Activated T-helper 2 cell treated with anti-CD3 and anti-CD28 coated beads, Interferon-gamma antibody, Interleukin-2, Interleukin-4, amounts not matched to agents 10 μg/mL and 5 μg/mL and 100 μg/mL, durations not matched to agents 14 hours and 24 hours and 36 hours (primary cell): ENCODE data around the gene INHBB. TPM values are rescaled to one million over a fixed set of nuclear protein-coding genes. Genes with fewer than 3 reads are reported as not detected.

Experiments used
- DNase-seq: peaks from one replicate; pipeline ENCODE4 v3.0.0; 2021; ENCODE audit warnings: low spot score
- H3K27ac Mint-ChIP-seq: one replicate; pipeline ENCODE4 v1.8.0; 2021; ENCODE audit warnings: mixed read lengths
- H3K27me3 Mint-ChIP-seq: one replicate; pipeline ENCODE4 v1.8.0; 2021; ENCODE audit warnings: low read depth, mixed read lengths
- H3K36me3 Mint-ChIP-seq: one replicate; pipeline ENCODE4 v1.8.0; 2021; ENCODE audit warnings: low read depth, mixed read lengths
- H3K4me1 Mint-ChIP-seq: one replicate; pipeline ENCODE4 v1.8.0; 2021; ENCODE audit warnings: low read depth, mixed read lengths
- H3K4me3 Mint-ChIP-seq: one replicate; pipeline ENCODE4 v1.8.0; 2021; ENCODE audit warnings: low read depth, mild to moderate bottlenecking, moderate library complexity, mixed read lengths
- H3K9me3 Mint-ChIP-seq: one replicate; pipeline ENCODE4 v1.8.0; 2021; ENCODE audit warnings: mixed read lengths
- intact Hi-C: fragments of 100-400 bp; cut with micrococcal nuclease; formaldehyde crosslinking; loops from one replicate; pipeline ENCODE4 v1.15.1; 2023
- total RNA-seq: library from RNA; stranded (reverse); gene quantifications from 2 replicates; pipeline ENCODE4 v1.2.3, GENCODE V29; 2022

The INHBB gene
- not detected in 2 replicates for total RNA-seq

- intact Hi-C loops: loop anchor here (5.0 to 10.0 kb wide), 3 partner anchors 179 to 391 kb away; partner anchors contain the start of gene GLI2
- no peak for DNase-seq
- peaks cover 10% of the 10 kb centered on the region for H3K4me1 Mint-ChIP-seq
- no peaks in the 10 kb centered on the region for H3K36me3 Mint-ChIP-seq
- peaks cover 57% of the 10 kb centered on the region for H3K27me3 Mint-ChIP-seq
- H3K9me3 Mint-ChIP-seq: no peaks in the 10 kb centered on the region
- H3K27ac Mint-ChIP-seq: no peak within 1 kb of the TSS
- peak within 1 kb of the TSS; percentile 51 for H3K4me3 Mint-ChIP-seq
Measured at GRCh38 chr2:120346026-120346666, at the start of gene INHBB. Gene INHBB, plus strand, starts transcription at chr2:120346136. Its CDS starts 53 bp downstream, at chr2:120346189.

GRCh38 chr2:120298173-120298835, 47.6 kb upstream of the INHBB start:
- H3K9me3 Mint-ChIP-seq: no peaks in the 10 kb centered on the region
- H3K27ac Mint-ChIP-seq: no peak overlapping the region
- H3K4me3 Mint-ChIP-seq: no peak overlapping the region
- H3K36me3 Mint-ChIP-seq: peaks cover 75% of the 10 kb centered on the region
- intact Hi-C loops: no loop called here
- no peaks in the 10 kb centered on the region for H3K27me3 Mint-ChIP-seq
- peaks cover 17% of the 10 kb centered on the region for H3K4me1 Mint-ChIP-seq
- DNase-seq: no peak

GRCh38 chr2:120299004-120299403, 46.9 kb upstream of the INHBB start:
- H3K4me3 Mint-ChIP-seq: no peak overlapping the region
- no peak overlapping the region for H3K27ac Mint-ChIP-seq
- intact Hi-C loops: no loop called here
- H3K9me3 Mint-ChIP-seq: no peaks in the 10 kb centered on the region
- no peak for DNase-seq
- peaks cover 73% of the 10 kb centered on the region for H3K36me3 Mint-ChIP-seq
- H3K27me3 Mint-ChIP-seq: no peaks in the 10 kb centered on the region
- H3K4me1 Mint-ChIP-seq: peaks cover 10% of the 10 kb centered on the region

DNA sequence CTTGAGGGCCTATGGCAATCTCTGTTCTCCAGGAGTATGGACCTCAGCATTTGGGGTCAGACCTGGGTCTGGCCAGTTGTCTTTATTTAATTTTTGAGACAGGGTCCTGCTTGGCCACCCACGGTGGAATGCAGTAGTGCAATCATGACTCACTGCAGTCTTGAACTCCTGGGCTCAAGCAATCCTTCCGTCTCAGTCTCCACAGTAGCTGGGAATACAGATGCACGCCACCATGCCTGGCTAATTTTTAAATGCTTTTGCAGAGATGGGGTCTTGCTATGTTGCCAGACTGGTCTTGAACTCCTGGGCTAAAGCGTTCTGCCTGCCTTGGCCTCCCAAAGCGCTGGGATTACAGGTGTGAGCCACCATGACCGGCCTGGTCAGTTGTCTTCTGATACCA, 46.4 kb upstream of the INHBB start:
- no peak overlapping the region for H3K27ac Mint-ChIP-seq

GRCh38 chr2:120300385-120300784, 45.6 kb upstream of the INHBB start:
- H3K36me3 Mint-ChIP-seq: peaks cover 65% of the 10 kb centered on the region
- H3K27me3 Mint-ChIP-seq: no peaks in the 10 kb centered on the region
- intact Hi-C loops: no loop called here
- no peak overlapping the region for H3K4me3 Mint-ChIP-seq
- H3K9me3 Mint-ChIP-seq: no peaks in the 10 kb centered on the region
- DNase-seq: no peak
- no peak overlapping the region for H3K27ac Mint-ChIP-seq
- peaks cover 8% of the 10 kb centered on the region for H3K4me1 Mint-ChIP-seq

More for the DNA sequence above, 46.4 kb upstream of the INHBB start:
- Mint-ChIP-seq H3K4me3 (no peak overlapping the region), H3K36me3 (peaks cover 68% of the 10 kb centered on the region), H3K9me3 (no peaks in the 10 kb centered on the region), H3K4me1 (peaks cover 8% of the 10 kb centered on the region), H3K27me3 (no peaks in the 10 kb centered on the region)
- intact Hi-C loops: no loop called here
- DNase-seq: no peak

GRCh38 chr2:120301284-120301683, 44.7 kb upstream of the INHBB start:
- peaks cover 11% of the 10 kb centered on the region for H3K4me1 Mint-ChIP-seq
- peaks cover 65% of the 10 kb centered on the region for H3K36me3 Mint-ChIP-seq
- no peaks in the 10 kb centered on the region for H3K27me3 Mint-ChIP-seq
- DNase-seq: no peak
- no peaks in the 10 kb centered on the region for H3K9me3 Mint-ChIP-seq
- intact Hi-C loops: no loop called here
- no peak overlapping the region for H3K4me3 Mint-ChIP-seq
- H3K27ac Mint-ChIP-seq: no peak overlapping the region

DNA sequence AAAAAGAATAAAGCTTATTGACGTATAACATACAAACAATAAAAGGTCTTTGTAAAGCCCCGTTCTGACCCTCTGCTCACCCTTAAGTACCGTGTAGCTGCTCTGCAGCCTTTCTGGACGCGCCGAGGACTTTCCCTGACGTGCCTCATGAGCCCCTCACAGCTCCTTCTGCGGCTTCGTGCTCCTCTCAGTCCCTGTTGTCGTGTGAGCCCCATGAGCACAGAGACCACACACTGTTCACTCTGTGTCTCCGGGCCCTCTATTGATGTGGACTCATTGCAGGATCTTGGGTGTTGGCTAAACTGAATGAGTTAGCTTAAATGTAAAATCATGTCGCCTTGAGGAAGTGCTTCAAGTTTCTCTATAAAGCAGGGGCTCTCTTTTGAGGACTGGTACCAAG, 43.6 kb upstream of the INHBB start:
- Mint-ChIP-seq H3K9me3 (no peaks in the 10 kb centered on the region), H3K27ac (peak overlapping the region; percentile 10), H3K4me1 (peaks cover 11% of the 10 kb centered on the region), H3K4me3 (no peak overlapping the region), H3K36me3 (peaks cover 59% of the 10 kb centered on the region), H3K27me3 (no peaks in the 10 kb centered on the region)
- no peak for DNase-seq
- intact Hi-C loops: no loop called here

DNA sequence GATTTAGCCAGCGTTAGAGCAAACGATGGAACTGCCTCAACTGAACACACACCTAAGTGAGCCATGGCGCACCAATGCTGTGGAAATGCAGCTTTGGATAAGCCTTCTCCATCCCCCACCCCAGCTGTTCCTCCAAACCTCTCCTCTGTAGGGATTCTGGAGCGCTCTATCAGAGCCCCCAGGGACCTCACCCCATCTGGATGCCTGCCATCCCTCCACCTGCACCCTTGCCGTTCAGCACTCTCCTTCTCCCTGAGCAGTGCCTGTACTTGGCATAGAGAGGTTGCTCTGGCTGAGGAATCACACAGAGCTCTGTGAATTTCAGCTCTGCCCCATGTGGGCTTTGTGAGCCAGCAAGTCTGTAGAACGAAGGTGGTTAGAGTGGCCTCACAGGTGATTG, 42.8 kb upstream of the INHBB start:
- no peaks in the 10 kb centered on the region for H3K9me3 Mint-ChIP-seq
- intact Hi-C loops: no loop called here
- no peak for DNase-seq
- no peak overlapping the region for H3K27ac Mint-ChIP-seq
- H3K4me1 Mint-ChIP-seq: peaks cover 11% of the 10 kb centered on the region
- H3K36me3 Mint-ChIP-seq: peaks cover 50% of the 10 kb centered on the region
- H3K4me3 Mint-ChIP-seq: no peak overlapping the region
- H3K27me3 Mint-ChIP-seq: no peaks in the 10 kb centered on the region

DNA sequence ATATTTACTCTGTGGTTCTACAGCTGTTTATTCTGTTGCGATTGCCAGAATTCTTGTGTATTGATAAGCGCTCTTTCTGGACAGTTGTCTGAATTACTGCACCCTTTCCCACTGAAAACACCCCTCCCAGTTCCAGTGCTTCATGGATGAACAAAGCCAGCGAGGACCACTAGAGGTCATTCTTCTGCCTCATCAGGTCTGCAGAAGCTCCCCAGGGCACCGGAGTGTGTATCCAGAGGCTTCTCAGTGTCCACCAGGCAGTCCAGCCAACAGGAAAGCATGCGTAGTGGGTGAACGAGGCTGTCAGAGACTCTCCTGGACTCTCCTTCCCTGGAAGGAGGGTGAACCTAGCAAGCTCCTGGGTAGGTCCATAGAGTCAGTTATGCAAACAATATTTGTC, 40.6 kb upstream of the INHBB start:
- H3K27me3 Mint-ChIP-seq: no peaks in the 10 kb centered on the region

DNA sequence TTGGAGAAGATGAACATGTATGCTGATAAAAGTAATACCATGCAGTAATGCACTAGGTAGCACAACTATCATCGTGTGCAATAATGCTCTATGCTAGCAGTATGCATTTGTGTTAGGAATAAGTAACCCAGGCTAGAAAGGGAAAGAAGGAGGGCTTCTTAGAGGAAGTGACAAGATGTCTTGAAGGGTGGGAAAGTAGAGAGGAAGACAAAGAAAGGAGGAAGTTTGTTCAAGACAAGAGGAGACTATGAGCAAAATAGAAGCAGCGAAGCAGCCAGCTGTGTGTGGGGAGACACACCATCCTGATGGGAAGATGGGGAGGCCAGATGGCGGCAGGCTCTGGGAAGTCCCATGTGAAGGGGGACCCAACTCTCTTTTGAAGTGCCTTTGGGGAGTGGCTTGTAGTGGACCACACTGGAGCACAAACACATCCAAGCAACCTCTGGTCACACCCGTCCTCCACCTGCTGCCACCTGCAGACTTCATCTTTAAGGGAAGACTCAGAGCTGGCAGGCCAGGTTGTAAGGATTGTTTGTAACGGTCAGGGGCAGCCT, 39.9 kb upstream of the INHBB start:
- intact Hi-C loops: no loop called here

More for the DNA sequence above, 40.6 kb upstream of the INHBB start:
- intact Hi-C loops: no loop called here
- peaks cover 13% of the 10 kb centered on the region for H3K4me1 Mint-ChIP-seq
- no peak overlapping the region for H3K4me3 Mint-ChIP-seq
- DNase-seq: no peak
- H3K9me3 Mint-ChIP-seq: no peaks in the 10 kb centered on the region
- peaks cover 30% of the 10 kb centered on the region for H3K36me3 Mint-ChIP-seq
- no peak overlapping the region for H3K27ac Mint-ChIP-seq

GRCh38 chr2:120307482-120307881, 38.5 kb upstream of the INHBB start:
- H3K27ac Mint-ChIP-seq: no peak overlapping the region
- H3K4me3 Mint-ChIP-seq: no peak overlapping the region
- intact Hi-C loops: no loop called here
- H3K9me3 Mint-ChIP-seq: no peaks in the 10 kb centered on the region
- H3K27me3 Mint-ChIP-seq: no peaks in the 10 kb centered on the region
- no peak for DNase-seq
- peaks cover 18% of the 10 kb centered on the region for H3K36me3 Mint-ChIP-seq
- peaks cover 16% of the 10 kb centered on the region for H3K4me1 Mint-ChIP-seq

More for the DNA sequence above, 39.9 kb upstream of the INHBB start:
- no peak for DNase-seq
- Mint-ChIP-seq H3K9me3 (no peaks in the 10 kb centered on the region), H3K27me3 (no peaks in the 10 kb centered on the region), H3K36me3 (peaks cover 27% of the 10 kb centered on the region), H3K4me3 (no peak overlapping the region), H3K4me1 (peaks cover 14% of the 10 kb centered on the region), H3K27ac (no peak overlapping the region)

GRCh38 chr2:120308038-120308910, 37.7 kb upstream of the INHBB start:
- Mint-ChIP-seq H3K4me1 (peaks cover 19% of the 10 kb centered on the region), H3K27me3 (no peaks in the 10 kb centered on the region), H3K4me3 (no peak overlapping the region), H3K9me3 (no peaks in the 10 kb centered on the region), H3K27ac (no peak overlapping the region), H3K36me3 (peaks cover 10% of the 10 kb centered on the region)
- intact Hi-C loops: no loop called here
- no peak for DNase-seq
